WTC11 (cell line): Measurements from ENCODE around the gene CYP19A1. TPM values are rescaled to one million over a fixed set of nuclear protein-coding genes. Genes with fewer than 3 reads are reported as not detected.

Experiments used
- ATAC-seq: fragments of 200-7000 bp; cut with Tn5 transposase; 2 replicates; pipeline ENCODE4 v1.10.0; 2021; ENCODE audit warnings: mild to moderate bottlenecking, moderate library complexity
- CTCF ChIA-PET: fragments of 300-600 bp; sonication (Branson Sonifier 250); formaldehyde crosslinking; loops from one replicate; lab custom pipeline; 2021; ENCODE audit warnings: antibody characterized with exemption; lab: Charles Lee
- POLR2A ChIA-PET: fragments of 350-600 bp; sonication (Branson Sonifier 250); formaldehyde crosslinking; loops from one replicate; lab custom pipeline; 2021; ENCODE audit warnings: antibody characterized with exemption; lab: Charles Lee
- DNase-seq: peaks from one replicate; pipeline ENCODE4 v3.0.0; 2021; ENCODE audit warnings: low spot score
- H3K27ac Mint-ChIP-seq: 2 replicates; pipeline ENCODE4 v1.8.0; 2021; ENCODE audit warnings: mixed read lengths
- H3K27me3 Mint-ChIP-seq: 2 replicates; pipeline ENCODE4 v1.8.0; 2021; ENCODE audit warnings: low read depth, mild to moderate bottlenecking, moderate library complexity, mixed read lengths
- H3K36me3 Mint-ChIP-seq: 2 replicates; pipeline ENCODE4 v1.8.0; 2021; ENCODE audit warnings: mixed read lengths
- H3K4me1 Mint-ChIP-seq: 2 replicates; pipeline ENCODE4 v1.8.0; 2022; ENCODE audit warnings: mixed read lengths
- H3K4me3 Mint-ChIP-seq: 2 replicates; pipeline ENCODE4 v1.8.0; 2021; ENCODE audit warnings: mild to moderate bottlenecking, moderate library complexity, mixed read lengths
- H3K9me3 Mint-ChIP-seq: 2 replicates; pipeline ENCODE4 v1.8.0; 2021; ENCODE audit warnings: mixed read lengths
- CREM ChIP-seq: sonication (generic); formaldehyde crosslinking; IDR thresholded peaks from 2 replicates; pipeline ENCODE4 v1.8.1; 2022; ENCODE audit warnings: mild to moderate bottlenecking, missing genetic modification reagents, moderate library complexity
- ESRRA ChIP-seq: sonication (generic); formaldehyde crosslinking; IDR thresholded peaks from 2 replicates; pipeline ENCODE4 v1.8.1; 2022; ENCODE audit warnings: mild to moderate bottlenecking, missing genetic modification reagents, borderline replicate concordance
- JAZF1 ChIP-seq: fragments of 250-450 bp; sonication (Bioruptor Pico); IDR thresholded peaks from 2 replicates; pipeline ENCODE4 v1.9.0; 2021; ENCODE audit warnings: moderate library complexity, mild to moderate bottlenecking, inconsistent platforms
- SOX15 ChIP-seq: fragments of 250-450 bp; sonication (Bioruptor Pico); IDR thresholded peaks from 2 replicates; pipeline ENCODE4 v1.9.0; 2021; ENCODE audit warnings: mild to moderate bottlenecking
- ZNF138 ChIP-seq: sonication (generic); formaldehyde crosslinking; conservative IDR thresholded peaks from 2 replicates; pipeline ENCODE4 v1.8.1; 2022; ENCODE audit warnings: mild to moderate bottlenecking, moderate library complexity, missing genetic modification reagents
- ZNF219 ChIP-seq: sonication (generic); formaldehyde crosslinking; IDR thresholded peaks from 2 replicates; pipeline ENCODE4 v1.8.0; 2023; ENCODE audit warnings: missing genetic modification reagents, mild to moderate bottlenecking, borderline replicate concordance
- ZNF263 ChIP-seq: sonication (generic); formaldehyde crosslinking; IDR thresholded peaks from 2 replicates; pipeline ENCODE4 v1.8.1; 2022; ENCODE audit warnings: low read depth, mild to moderate bottlenecking, moderate library complexity, missing genetic modification reagents
- ZNF396 ChIP-seq: fragments of 250-450 bp; sonication (Bioruptor Pico); IDR thresholded peaks from 2 replicates; pipeline ENCODE4 v1.8.0; 2021; ENCODE audit warnings: mild to moderate bottlenecking, moderate library complexity, borderline replicate concordance
- total RNA-seq: library from RNA; stranded (reverse); gene quantifications from 3 replicates; pipeline ENCODE4 v1.2.3, GENCODE V29; 2021
- TF ChIP-seq, protein P1 (sequence below): sonication (generic); formaldehyde crosslinking; IDR thresholded peaks from 2 replicates; pipeline ENCODE4 v1.8.0; 2023; ENCODE audit warnings: missing genetic modification reagents, mild to moderate bottlenecking, borderline replicate concordance
- TF ChIP-seq, protein P2 (sequence below): sonication (generic); formaldehyde crosslinking; IDR thresholded peaks from 2 replicates; pipeline ENCODE4 v1.8.1; 2023; ENCODE audit warnings: mild to moderate bottlenecking, missing genetic modification reagents, borderline replicate concordance
- TF ChIP-seq, protein P3 (sequence below): fragments of 250-450 bp; sonication (Bioruptor Pico); conservative IDR thresholded peaks from 2 replicates; pipeline ENCODE4 v1.9.0; 2021; ENCODE audit warnings: mild to moderate bottlenecking
- TF ChIP-seq, protein P4 (sequence below): sonication (generic); formaldehyde crosslinking; IDR thresholded peaks from 2 replicates; pipeline ENCODE4 v1.8.0; 2022; ENCODE audit warnings: mild to moderate bottlenecking, missing genetic modification reagents
- TF ChIP-seq, protein P5 (sequence below): sonication (generic); formaldehyde crosslinking; IDR thresholded peaks from 2 replicates; pipeline ENCODE4 v1.8.0; 2023; ENCODE audit warnings: mild to moderate bottlenecking, missing genetic modification reagents
- TF ChIP-seq, protein P6 (sequence below): sonication (generic); formaldehyde crosslinking; IDR thresholded peaks from 2 replicates; pipeline ENCODE4 v1.8.1; 2022; ENCODE audit warnings: low read depth, missing genetic modification reagents, borderline replicate concordance

Gene CYP19A1
- total RNA-seq, 1 experiment from 2014 or later, result not detected

DNA sequence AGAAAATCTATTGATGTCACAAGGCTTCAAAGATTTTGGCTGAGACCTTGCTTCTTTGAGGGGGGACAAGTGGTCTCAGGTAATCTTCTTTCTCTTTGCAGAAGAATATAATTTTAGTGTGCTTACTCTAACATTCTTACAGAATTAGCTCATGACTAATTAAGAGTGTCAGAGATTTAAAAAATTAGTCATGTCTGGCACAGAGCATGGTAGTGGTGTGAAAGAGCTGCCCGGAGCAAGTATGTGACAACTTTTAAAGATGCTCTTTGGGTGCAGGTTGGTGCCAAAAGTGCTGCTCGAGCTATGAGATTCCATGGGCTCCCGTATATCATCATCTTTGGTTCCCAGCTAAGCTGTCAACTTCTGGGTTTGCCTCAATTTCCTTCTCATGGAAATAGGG lies 31.1 kb downstream of the CYP19A1 start (continued):
- TF ChIP-seq, protein P1, sequence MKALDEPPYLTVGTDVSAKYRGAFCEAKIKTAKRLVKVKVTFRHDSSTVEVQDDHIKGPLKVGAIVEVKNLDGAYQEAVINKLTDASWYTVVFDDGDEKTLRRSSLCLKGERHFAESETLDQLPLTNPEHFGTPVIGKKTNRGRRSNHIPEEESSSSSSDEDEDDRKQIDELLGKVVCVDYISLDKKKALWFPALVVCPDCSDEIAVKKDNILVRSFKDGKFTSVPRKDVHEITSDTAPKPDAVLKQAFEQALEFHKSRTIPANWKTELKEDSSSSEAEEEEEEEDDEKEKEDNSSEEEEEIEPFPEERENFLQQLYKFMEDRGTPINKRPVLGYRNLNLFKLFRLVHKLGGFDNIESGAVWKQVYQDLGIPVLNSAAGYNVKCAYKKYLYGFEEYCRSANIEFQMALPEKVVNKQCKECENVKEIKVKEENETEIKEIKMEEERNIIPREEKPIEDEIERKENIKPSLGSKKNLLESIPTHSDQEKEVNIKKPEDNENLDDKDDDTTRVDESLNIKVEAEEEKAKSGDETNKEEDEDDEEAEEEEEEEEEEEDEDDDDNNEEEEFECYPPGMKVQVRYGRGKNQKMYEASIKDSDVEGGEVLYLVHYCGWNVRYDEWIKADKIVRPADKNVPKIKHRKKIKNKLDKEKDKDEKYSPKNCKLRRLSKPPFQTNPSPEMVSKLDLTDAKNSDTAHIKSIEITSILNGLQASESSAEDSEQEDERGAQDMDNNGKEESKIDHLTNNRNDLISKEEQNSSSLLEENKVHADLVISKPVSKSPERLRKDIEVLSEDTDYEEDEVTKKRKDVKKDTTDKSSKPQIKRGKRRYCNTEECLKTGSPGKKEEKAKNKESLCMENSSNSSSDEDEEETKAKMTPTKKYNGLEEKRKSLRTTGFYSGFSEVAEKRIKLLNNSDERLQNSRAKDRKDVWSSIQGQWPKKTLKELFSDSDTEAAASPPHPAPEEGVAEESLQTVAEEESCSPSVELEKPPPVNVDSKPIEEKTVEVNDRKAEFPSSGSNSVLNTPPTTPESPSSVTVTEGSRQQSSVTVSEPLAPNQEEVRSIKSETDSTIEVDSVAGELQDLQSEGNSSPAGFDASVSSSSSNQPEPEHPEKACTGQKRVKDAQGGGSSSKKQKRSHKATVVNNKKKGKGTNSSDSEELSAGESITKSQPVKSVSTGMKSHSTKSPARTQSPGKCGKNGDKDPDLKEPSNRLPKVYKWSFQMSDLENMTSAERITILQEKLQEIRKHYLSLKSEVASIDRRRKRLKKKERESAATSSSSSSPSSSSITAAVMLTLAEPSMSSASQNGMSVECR (CRISPR knock-in tag), result no peak
- TF ChIP-seq ZNF396, result no peak
- TF ChIP-seq, protein P2, sequence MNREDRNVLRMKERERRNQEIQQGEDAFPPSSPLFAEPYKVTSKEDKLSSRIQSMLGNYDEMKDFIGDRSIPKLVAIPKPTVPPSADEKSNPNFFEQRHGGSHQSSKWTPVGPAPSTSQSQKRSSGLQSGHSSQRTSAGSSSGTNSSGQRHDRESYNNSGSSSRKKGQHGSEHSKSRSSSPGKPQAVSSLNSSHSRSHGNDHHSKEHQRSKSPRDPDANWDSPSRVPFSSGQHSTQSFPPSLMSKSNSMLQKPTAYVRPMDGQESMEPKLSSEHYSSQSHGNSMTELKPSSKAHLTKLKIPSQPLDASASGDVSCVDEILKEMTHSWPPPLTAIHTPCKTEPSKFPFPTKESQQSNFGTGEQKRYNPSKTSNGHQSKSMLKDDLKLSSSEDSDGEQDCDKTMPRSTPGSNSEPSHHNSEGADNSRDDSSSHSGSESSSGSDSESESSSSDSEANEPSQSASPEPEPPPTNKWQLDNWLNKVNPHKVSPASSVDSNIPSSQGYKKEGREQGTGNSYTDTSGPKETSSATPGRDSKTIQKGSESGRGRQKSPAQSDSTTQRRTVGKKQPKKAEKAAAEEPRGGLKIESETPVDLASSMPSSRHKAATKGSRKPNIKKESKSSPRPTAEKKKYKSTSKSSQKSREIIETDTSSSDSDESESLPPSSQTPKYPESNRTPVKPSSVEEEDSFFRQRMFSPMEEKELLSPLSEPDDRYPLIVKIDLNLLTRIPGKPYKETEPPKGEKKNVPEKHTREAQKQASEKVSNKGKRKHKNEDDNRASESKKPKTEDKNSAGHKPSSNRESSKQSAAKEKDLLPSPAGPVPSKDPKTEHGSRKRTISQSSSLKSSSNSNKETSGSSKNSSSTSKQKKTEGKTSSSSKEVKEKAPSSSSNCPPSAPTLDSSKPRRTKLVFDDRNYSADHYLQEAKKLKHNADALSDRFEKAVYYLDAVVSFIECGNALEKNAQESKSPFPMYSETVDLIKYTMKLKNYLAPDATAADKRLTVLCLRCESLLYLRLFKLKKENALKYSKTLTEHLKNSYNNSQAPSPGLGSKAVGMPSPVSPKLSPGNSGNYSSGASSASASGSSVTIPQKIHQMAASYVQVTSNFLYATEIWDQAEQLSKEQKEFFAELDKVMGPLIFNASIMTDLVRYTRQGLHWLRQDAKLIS (CRISPR knock-in tag), result no peak
- no peak for TF ChIP-seq ESRRA
- TF ChIP-seq, protein P3, sequence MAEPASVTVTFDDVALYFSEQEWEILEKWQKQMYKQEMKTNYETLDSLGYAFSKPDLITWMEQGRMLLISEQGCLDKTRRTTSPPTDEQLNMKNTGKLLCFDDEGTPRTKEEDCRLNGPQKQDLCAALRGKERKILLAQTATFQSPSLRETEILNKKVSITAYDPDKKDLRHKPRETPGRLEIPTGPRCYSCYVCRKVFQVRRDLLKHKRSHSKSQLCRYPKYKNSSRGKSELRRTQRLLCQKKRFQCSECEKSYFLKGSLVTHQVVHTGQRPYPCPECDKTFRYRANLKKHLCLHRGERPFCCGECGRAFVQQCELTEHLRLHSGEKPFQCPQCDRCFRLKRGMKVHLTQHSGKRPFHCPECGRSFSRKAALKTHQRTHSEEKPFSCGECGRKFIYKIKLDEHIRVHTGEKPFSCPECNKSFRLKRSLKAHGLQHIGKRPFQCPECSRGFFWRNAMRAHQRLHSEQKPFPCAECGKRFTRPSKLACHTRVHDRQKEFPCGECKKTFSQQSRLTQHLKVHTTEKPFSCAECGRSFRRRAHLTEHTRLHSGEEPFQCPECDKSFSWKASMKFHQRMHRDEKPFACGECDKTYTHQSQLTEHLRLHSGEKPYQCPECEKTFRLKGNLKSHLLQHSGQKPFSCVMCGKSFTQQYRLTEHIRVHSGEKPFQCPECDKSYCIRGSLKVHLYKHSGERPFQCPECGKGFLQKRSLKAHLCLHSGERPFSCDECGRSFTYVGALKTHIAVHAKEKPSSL (CRISPR knock-in tag), result no peak
- no peak for TF ChIP-seq ZNF219 (CRISPR knock-in tag)
- no peak for TF ChIP-seq ZNF138
- no peak for TF ChIP-seq SOX15 (CRISPR knock-in tag)
- TF ChIP-seq CREM (CRISPR knock-in tag), result no peak
- TF ChIP-seq, protein P4, sequence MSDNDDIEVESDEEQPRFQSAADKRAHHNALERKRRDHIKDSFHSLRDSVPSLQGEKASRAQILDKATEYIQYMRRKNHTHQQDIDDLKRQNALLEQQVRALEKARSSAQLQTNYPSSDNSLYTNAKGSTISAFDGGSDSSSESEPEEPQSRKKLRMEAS (CRISPR knock-in tag), result no peak

DNA sequence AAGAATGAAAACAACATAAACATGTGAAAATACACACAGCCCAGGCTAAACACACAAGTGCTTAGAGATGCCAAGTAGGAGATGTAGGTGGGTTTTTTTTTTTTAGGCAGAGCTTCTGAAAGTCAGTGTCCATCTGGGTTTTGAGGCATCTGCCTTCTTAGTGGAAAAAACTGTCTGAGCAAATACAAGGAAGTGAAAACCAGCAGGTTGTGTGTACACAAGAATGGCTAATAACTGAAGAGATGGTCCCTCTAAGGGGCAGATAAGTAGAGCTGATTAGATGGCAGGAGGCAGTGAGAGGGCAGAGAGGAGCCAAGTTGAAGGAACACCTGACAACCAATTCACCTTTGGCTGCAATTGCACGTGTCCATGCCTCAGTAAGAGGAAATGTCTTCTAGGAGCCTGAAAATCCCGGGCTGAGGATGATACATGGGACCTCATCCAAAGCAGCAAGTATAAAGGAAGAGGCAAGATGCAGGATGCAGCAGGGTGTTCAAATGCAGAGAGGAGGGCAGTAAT lies 34.9 kb downstream of the CYP19A1 start:
- ATAC-seq (no peak), DNase-seq (no peak)
- H3K36me3 Mint-ChIP-seq, result no peaks in the 10 kb centered on the region
- H3K27ac Mint-ChIP-seq, result no peak overlapping the region
- ChIA-PET CTCF (no interaction called here), POLR2A (no interaction called here)
- H3K9me3 Mint-ChIP-seq, result no peaks in the 10 kb centered on the region
- H3K27me3 Mint-ChIP-seq, result peaks cover 10% of the 10 kb centered on the region
- H3K4me3 Mint-ChIP-seq, result no peak overlapping the region
- peaks cover 3% of the 10 kb centered on the region; the same call in 1 of the 2 replicates for H3K4me1 Mint-ChIP-seq
- TF ChIP-seq, protein P5, sequence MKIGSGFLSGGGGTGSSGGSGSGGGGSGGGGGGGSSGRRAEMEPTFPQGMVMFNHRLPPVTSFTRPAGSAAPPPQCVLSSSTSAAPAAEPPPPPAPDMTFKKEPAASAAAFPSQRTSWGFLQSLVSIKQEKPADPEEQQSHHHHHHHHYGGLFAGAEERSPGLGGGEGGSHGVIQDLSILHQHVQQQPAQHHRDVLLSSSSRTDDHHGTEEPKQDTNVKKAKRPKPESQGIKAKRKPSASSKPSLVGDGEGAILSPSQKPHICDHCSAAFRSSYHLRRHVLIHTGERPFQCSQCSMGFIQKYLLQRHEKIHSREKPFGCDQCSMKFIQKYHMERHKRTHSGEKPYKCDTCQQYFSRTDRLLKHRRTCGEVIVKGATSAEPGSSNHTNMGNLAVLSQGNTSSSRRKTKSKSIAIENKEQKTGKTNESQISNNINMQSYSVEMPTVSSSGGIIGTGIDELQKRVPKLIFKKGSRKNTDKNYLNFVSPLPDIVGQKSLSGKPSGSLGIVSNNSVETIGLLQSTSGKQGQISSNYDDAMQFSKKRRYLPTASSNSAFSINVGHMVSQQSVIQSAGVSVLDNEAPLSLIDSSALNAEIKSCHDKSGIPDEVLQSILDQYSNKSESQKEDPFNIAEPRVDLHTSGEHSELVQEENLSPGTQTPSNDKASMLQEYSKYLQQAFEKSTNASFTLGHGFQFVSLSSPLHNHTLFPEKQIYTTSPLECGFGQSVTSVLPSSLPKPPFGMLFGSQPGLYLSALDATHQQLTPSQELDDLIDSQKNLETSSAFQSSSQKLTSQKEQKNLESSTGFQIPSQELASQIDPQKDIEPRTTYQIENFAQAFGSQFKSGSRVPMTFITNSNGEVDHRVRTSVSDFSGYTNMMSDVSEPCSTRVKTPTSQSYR (CRISPR knock-in tag), result no peak
- TF ChIP-seq ZNF263 (CRISPR knock-in tag), result no peak
- TF ChIP-seq, protein P1 (CRISPR knock-in tag), result no peak
- no peak for TF ChIP-seq JAZF1
- no peak for TF ChIP-seq ESRRA
- TF ChIP-seq, protein P6, sequence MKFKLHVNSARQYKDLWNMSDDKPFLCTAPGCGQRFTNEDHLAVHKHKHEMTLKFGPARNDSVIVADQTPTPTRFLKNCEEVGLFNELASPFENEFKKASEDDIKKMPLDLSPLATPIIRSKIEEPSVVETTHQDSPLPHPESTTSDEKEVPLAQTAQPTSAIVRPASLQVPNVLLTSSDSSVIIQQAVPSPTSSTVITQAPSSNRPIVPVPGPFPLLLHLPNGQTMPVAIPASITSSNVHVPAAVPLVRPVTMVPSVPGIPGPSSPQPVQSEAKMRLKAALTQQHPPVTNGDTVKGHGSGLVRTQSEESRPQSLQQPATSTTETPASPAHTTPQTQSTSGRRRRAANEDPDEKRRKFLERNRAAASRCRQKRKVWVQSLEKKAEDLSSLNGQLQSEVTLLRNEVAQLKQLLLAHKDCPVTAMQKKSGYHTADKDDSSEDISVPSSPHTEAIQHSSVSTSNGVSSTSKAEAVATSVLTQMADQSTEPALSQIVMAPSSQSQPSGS, result no peak
